SK-N-SH (cell line): Measurements from ENCODE around the gene RRP15. TPM values are rescaled to one million over a fixed set of nuclear protein-coding genes. Genes with fewer than 3 reads are reported as not detected.

Experiments
- CTCF ChIA-PET: fragments of 300-600, 350-600 bp; formaldehyde crosslinking; extraction: SDS; loops from one replicate; lab custom pipeline; 2021; lab: Yijun Ruan, JAX
- POLR2A ChIA-PET: fragments of 350-600 bp; sonication (Branson Sonifier 250); formaldehyde crosslinking; extraction: SDS; loops from one replicate; lab custom pipeline; 2020; ENCODE audit warnings: antibody characterized with exemption, inconsistent platforms; lab: Yijun Ruan, JAX
- DNase-seq: peaks from one replicate; pipeline ENCODE4 v3.0.0; 2012
- H2AFZ ChIP-seq: fragments of 200-600 bp; sonication (generic); 2 replicates; pipeline ENCODE4 v1.8.1; 2016; ENCODE audit warnings: antibody characterized with exemption, mild to moderate bottlenecking, low read depth
- H3F3A ChIP-seq: fragments of 200-600 bp; sonication (generic); replicated peaks from 2 replicates; pipeline ENCODE3; 2016; ENCODE audit warnings: antibody characterized with exemption, mild to moderate bottlenecking; ENCODE audit not compliant: insufficient read depth
- H3K27ac ChIP-seq, 2 experiments: fragments of 200-500 bp in 1 of 2; fragments of 200-600 bp in 1 of 2; sonication (Bioruptor generic) in 1 of 2; sonication (generic), shearing (Covaris generic) in 1 of 2; 2 replicates each; pipeline versions ENCODE4 v1.5.1 to v1.6.1; 2014 to 2016; ENCODE audit warnings: low read depth in 2 of 2, inconsistent platforms in 1 of 2, low read length in 1 of 2, mild to moderate bottlenecking in 1 of 2, mixed read lengths in 1 of 2
- H3K27me3 ChIP-seq: fragments of 200-600 bp; sonication (generic), shearing (Covaris generic); 2 replicates; pipeline ENCODE4 v1.6.1; 2016; ENCODE audit warnings: mixed run types; ENCODE audit not compliant: insufficient read depth
- H3K36me3 ChIP-seq, 2 experiments: fragments of 200-500 bp in 1 of 2; fragments of 200-600 bp in 1 of 2; sonication (Bioruptor generic) in 1 of 2; sonication (generic) in 1 of 2; replicated peaks in 1 of 2; 2 replicates each; pipeline versions ENCODE3 to v1.5.1; 2014 to 2016; ENCODE audit warnings: low read length in 1 of 2, mild to moderate bottlenecking in 1 of 2; ENCODE audit not compliant: insufficient read depth in 2 of 2, control insufficient read depth in 1 of 2
- H3K4me1 ChIP-seq, 2 experiments: fragments of 200-500 bp in 1 of 2; fragments of 200-600 bp in 1 of 2; sonication (Bioruptor generic) in 1 of 2; sonication (generic), shearing (Covaris generic) in 1 of 2; 2 replicates each; pipeline versions ENCODE4 v1.5.1 to v1.6.1; 2014 to 2016; ENCODE audit warnings: low read depth in 1 of 2, low read length in 1 of 2, mixed run types in 1 of 2; ENCODE audit not compliant: insufficient read depth in 2 of 2, control insufficient read depth in 1 of 2
- H3K4me2 ChIP-seq: fragments of 200-600 bp; sonication (generic), shearing (Covaris generic); 2 replicates; pipeline ENCODE4 v1.6.1; 2017; ENCODE audit warnings: mixed run types
- H3K4me3 ChIP-seq, 2 experiments: fragments of 200-500 bp in 1 of 2; fragments of 200-600 bp in 1 of 2; sonication (Bioruptor generic) in 1 of 2; sonication (generic), shearing (Covaris generic) in 1 of 2; 2 replicates each; pipeline versions ENCODE4 v1.5.1 to v1.8.1; 2014 to 2016; ENCODE audit warnings: low read depth in 2 of 2, inconsistent platforms in 1 of 2, low read length in 1 of 2, mild to moderate bottlenecking in 1 of 2, mixed read lengths in 1 of 2, moderate library complexity in 1 of 2
- H3K79me2 ChIP-seq: fragments of 200-600 bp; sonication (generic); 2 replicates; pipeline ENCODE4 v1.8.1; 2017; ENCODE audit warnings: mild to moderate bottlenecking; ENCODE audit not compliant: insufficient read depth
- H3K9ac ChIP-seq: fragments of 200-600 bp; sonication (generic); 2 replicates; pipeline ENCODE4 v1.6.1; 2017; ENCODE audit warnings: mixed run types
- H3K9me2 ChIP-seq: fragments of 200-600 bp; sonication (generic); 2 replicates; pipeline ENCODE4 v1.6.1; 2017; ENCODE audit warnings: mixed run types
- H3K9me3 ChIP-seq: fragments of 200-600 bp; sonication (generic); 2 replicates; pipeline ENCODE4 v1.6.1; 2017; ENCODE audit warnings: mixed run types, mild to moderate bottlenecking, moderate library complexity
- H4K20me1 ChIP-seq: fragments of 200-600 bp; sonication (generic); 2 replicates; pipeline ENCODE4 v1.6.1; 2017; ENCODE audit warnings: mild to moderate bottlenecking, mixed run types; ENCODE audit not compliant: insufficient read depth
- ELF1 ChIP-seq: IDR thresholded peaks from 2 replicates; pipeline ENCODE4 v1.4.0; 2012
- FOXM1 ChIP-seq: IDR thresholded peaks from 2 replicates; pipeline ENCODE4 v1.4.0; 2012; ENCODE audit warnings: low read depth, mild to moderate bottlenecking
- GATA2 ChIP-seq: sonication (generic); formaldehyde crosslinking; IDR thresholded peaks from 2 replicates; pipeline ENCODE4 v1.5.0; 2020; ENCODE audit warnings: mild to moderate bottlenecking, missing genetic modification reagents
- JUND ChIP-seq: IDR thresholded peaks from 2 replicates; pipeline ENCODE4 v1.4.0; 2012
- MAX ChIP-seq: IDR thresholded peaks from 2 replicates; pipeline ENCODE4 v1.4.0; 2012; ENCODE audit warnings: low read depth
- MEF2A ChIP-seq: IDR thresholded peaks from 2 replicates; pipeline ENCODE4 v1.4.0; 2012; ENCODE audit warnings: low read depth, borderline replicate concordance
- MXI1 ChIP-seq: IDR thresholded peaks from 2 replicates; pipeline ENCODE4 v1.6.1; 2012; ENCODE audit warnings: mild to moderate bottlenecking, low read depth, low read length, improper control_type of control experiment
- NFIC ChIP-seq: IDR thresholded peaks from 2 replicates; pipeline ENCODE4 v1.4.0; 2012; ENCODE audit warnings: borderline replicate concordance
- NRF1 ChIP-seq: IDR thresholded peaks from 2 replicates; pipeline ENCODE4 v1.6.1; 2012; ENCODE audit warnings: low read depth, mild to moderate bottlenecking, low read length
- POLR2AphosphoS5 ChIP-seq: IDR thresholded peaks from 2 replicates; pipeline ENCODE4 v1.6.1; 2012; ENCODE audit warnings: low read depth, low read length
- RCOR1 ChIP-seq: fragments of 150-350 bp; IDR thresholded peaks from 2 replicates; pipeline ENCODE4 v1.6.1; 2017; ENCODE audit warnings: antibody characterized with exemption, low read length
- SIN3A ChIP-seq: IDR thresholded peaks from 2 replicates; pipeline ENCODE4 v1.6.1; 2012; ENCODE audit warnings: low read depth, mild to moderate bottlenecking, low read length, moderate library complexity, borderline replicate concordance
- TAF1 ChIP-seq: IDR thresholded peaks from 2 replicates; pipeline ENCODE4 v1.6.1; 2012; ENCODE audit warnings: low read depth, mild to moderate bottlenecking, low read length, moderate library complexity, borderline replicate concordance
- TCF12 ChIP-seq: IDR thresholded peaks from 2 replicates; pipeline ENCODE4 v1.4.0; 2012
- TEAD4 ChIP-seq: IDR thresholded peaks from 2 replicates; pipeline ENCODE4 v1.4.0; 2012; ENCODE audit warnings: mild to moderate bottlenecking, borderline replicate concordance; ENCODE audit not compliant: insufficient read depth
- YY1 ChIP-seq: IDR thresholded peaks from 2 replicates; pipeline ENCODE4 v1.4.0; 2012; ENCODE audit warnings: low read depth, mild to moderate bottlenecking
- WGBS: methylation state at CpG from one replicate; pipeline ENCODE4 v1.1.6; 2017; ENCODE audit warnings: low lambda C conversion rate; 5-methylcytosine and 5-hydroxymethylcytosine counted together
- polyA plus RNA-seq, 3 experiments: library from polyadenylated mRNA; depleted of rRNA; stranded (reverse); fragments of >200 nt; gene quantifications; 2 replicates each; pipeline ENCODE4 v1.2.3, GENCODE V29; 2012
- TF ChIP-seq, protein P1 (sequence below): IDR thresholded peaks from 2 replicates; pipeline ENCODE4 v1.4.0; 2012; ENCODE audit warnings: low read depth, borderline replicate concordance
- TF ChIP-seq, protein P2 (sequence below): fragments of 150-350 bp; IDR thresholded peaks from 2 replicates; pipeline ENCODE4 v1.6.1; 2017; ENCODE audit warnings: antibody characterized with exemption, low read length, low read depth, borderline replicate concordance
- TF ChIP-seq, protein P3 (sequence below): fragments of 150-350 bp; IDR thresholded peaks from 2 replicates; pipeline ENCODE4 v1.6.1; 2016; ENCODE audit warnings: mild to moderate bottlenecking, low read depth, low read length
- TF ChIP-seq, protein P4 (sequence below): IDR thresholded peaks from 2 replicates; pipeline ENCODE4 v1.6.1; 2012; ENCODE audit warnings: mild to moderate bottlenecking, low read depth, low read length, moderate library complexity

The RRP15 gene
- polyA plus RNA-seq, 1 of the 3 experiments (the other 2 are of a cell fraction) = 2.1 TPM

DNA sequence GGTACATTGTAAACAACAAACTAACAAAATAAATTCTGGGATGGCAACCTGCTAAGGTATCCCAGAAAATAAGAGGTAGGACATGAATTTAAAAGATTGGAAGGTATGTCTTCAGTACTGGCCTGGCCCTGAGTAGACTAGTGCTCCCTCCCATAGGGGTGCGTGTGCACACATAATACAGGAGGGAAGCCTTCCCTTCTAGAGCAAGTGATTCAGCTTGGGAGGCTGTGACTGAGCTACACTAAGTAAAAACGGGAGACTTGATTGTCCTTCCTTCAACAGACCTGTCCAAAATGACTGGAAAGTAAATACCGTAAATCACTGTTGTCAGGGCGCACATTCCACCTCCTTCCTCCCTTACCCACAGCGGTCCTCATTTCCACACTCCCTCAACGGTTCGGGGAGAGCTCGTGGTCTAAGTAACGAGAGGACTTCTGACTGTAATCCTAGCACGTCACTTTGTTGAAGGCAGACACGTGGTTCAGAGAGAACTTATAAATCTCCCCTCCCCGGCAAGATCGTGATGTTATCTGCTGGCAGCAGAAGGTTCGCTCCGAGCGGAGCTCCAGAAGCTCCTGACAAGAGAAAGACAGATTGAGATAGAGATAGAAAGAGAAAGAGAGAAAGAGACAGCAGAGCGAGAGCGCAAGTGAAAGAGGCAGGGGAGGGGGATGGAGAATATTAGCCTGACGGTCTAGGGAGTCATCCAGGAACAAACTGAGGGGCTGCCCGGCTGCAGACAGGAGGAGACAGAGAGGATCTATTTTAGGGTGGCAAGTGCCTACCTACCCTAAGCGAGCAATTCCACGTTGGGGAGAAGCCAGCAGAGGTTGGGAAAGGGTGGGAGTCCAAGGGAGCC is 60.0 kb downstream of the RRP15 start, which contains the start of gene TGFB2:
Gene TGFB2 (plus strand): TSS at position 523 of the 859 bp plus-strand sequence. CDS start 1,366 bp downstream, outside the sequence.
- peaks cover 7 to 24% of the 10 kb centered on the region in 2 experiments; a peak in 2 of 4 replicates for H3K4me1 ChIP-seq

More for the DNA sequence above, 60.0 kb downstream of the RRP15 start, which contains the start of gene TGFB2:
- peak within 1 kb of the TSS; percentile 29 to 32; a peak in 3 of 4 replicates for H3K27ac ChIP-seq
- H3K9me3 ChIP-seq = no peaks in the 10 kb centered on the region
- ChIA-PET CTCF (interaction anchor here (0.7 to 4.7 kb wide), 6 partner anchors 15 to 1468 kb away, joined by 3 to 22 read pairs (median 5); no protein-coding TSS in a partner anchor), POLR2A (no interaction called here)
- peaks cover 0 to 6% of the 10 kb centered on the region in 2 experiments for H3K36me3 ChIP-seq
- peak within 1 kb of the TSS; percentile 52 to 57 for H3K4me3 ChIP-seq
- H3K9ac ChIP-seq = peak within 1 kb of the TSS; percentile 61
- 46% methylated on average over 22 of the region's 22 CpGs for WGBS
- peak within 1 kb of the TSS; percentile 75; the same call in 1 of the 2 replicates for H2AFZ ChIP-seq
- H4K20me1 ChIP-seq = no peaks in the 10 kb centered on the region
- H3F3A ChIP-seq = no peaks in the 10 kb centered on the region
- TF ChIP-seq ELF1 (no peak), TEAD4 (no peak), NRF1 (no peak), JUND (no peak), MAX (peak; percentile 80), GATA2 (no peak; the same call in 1 of the 2 replicates), NFIC (no peak), TAF1 (no peak), TCF12 (no peak), RCOR1 (no peak), MEF2A (no peak), YY1 (no peak), MXI1 (0 out of 2 replicates have a peak, but pooled peaks have one; percentile 9), POLR2AphosphoS5 (peak; percentile 74), FOXM1 (no peak), SIN3A (no peak)
- TF ChIP-seq, protein P1, sequence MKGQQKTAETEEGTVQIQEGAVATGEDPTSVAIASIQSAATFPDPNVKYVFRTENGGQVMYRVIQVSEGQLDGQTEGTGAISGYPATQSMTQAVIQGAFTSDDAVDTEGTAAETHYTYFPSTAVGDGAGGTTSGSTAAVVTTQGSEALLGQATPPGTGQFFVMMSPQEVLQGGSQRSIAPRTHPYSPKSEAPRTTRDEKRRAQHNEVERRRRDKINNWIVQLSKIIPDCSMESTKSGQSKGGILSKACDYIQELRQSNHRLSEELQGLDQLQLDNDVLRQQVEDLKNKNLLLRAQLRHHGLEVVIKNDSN = peak; percentile 54; the same call in 1 of the 2 replicates
- TF ChIP-seq, protein P2, sequence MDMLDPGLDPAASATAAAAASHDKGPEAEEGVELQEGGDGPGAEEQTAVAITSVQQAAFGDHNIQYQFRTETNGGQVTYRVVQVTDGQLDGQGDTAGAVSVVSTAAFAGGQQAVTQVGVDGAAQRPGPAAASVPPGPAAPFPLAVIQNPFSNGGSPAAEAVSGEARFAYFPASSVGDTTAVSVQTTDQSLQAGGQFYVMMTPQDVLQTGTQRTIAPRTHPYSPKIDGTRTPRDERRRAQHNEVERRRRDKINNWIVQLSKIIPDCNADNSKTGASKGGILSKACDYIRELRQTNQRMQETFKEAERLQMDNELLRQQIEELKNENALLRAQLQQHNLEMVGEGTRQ = no peak
- TF ChIP-seq, protein P3, sequence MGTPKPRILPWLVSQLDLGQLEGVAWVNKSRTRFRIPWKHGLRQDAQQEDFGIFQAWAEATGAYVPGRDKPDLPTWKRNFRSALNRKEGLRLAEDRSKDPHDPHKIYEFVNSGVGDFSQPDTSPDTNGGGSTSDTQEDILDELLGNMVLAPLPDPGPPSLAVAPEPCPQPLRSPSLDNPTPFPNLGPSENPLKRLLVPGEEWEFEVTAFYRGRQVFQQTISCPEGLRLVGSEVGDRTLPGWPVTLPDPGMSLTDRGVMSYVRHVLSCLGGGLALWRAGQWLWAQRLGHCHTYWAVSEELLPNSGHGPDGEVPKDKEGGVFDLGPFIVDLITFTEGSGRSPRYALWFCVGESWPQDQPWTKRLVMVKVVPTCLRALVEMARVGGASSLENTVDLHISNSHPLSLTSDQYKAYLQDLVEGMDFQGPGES = no peak
- TF ChIP-seq, protein P4, sequence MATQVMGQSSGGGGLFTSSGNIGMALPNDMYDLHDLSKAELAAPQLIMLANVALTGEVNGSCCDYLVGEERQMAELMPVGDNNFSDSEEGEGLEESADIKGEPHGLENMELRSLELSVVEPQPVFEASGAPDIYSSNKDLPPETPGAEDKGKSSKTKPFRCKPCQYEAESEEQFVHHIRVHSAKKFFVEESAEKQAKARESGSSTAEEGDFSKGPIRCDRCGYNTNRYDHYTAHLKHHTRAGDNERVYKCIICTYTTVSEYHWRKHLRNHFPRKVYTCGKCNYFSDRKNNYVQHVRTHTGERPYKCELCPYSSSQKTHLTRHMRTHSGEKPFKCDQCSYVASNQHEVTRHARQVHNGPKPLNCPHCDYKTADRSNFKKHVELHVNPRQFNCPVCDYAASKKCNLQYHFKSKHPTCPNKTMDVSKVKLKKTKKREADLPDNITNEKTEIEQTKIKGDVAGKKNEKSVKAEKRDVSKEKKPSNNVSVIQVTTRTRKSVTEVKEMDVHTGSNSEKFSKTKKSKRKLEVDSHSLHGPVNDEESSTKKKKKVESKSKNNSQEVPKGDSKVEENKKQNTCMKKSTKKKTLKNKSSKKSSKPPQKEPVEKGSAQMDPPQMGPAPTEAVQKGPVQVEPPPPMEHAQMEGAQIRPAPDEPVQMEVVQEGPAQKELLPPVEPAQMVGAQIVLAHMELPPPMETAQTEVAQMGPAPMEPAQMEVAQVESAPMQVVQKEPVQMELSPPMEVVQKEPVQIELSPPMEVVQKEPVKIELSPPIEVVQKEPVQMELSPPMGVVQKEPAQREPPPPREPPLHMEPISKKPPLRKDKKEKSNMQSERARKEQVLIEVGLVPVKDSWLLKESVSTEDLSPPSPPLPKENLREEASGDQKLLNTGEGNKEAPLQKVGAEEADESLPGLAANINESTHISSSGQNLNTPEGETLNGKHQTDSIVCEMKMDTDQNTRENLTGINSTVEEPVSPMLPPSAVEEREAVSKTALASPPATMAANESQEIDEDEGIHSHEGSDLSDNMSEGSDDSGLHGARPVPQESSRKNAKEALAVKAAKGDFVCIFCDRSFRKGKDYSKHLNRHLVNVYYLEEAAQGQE = 0 out of 2 replicates have a peak, but pooled peaks have one; percentile 23
- H3K9me2 ChIP-seq = no peaks in the 10 kb centered on the region
- peak within 1 kb of the TSS; percentile 73 for H3K4me2 ChIP-seq
- H3K27me3 ChIP-seq = no peaks in the 10 kb centered on the region
- no peak for DNase-seq
- no peaks in the 10 kb centered on the region for H3K79me2 ChIP-seq
